HG02678 (cell line): ENCODE measurements around the gene CEP170.

ENCODE experiments used
- ATAC-seq: cut with Tn5 transposase; IDR thresholded peaks from one replicate; pipeline ENCODE4 v1.9.1; 2021; ENCODE audit warnings: mild to moderate bottlenecking, moderate library complexity; ENCODE audit not compliant: unreplicated experiment

Gene CEP170

GRCh38 chr1:243254927-243255790, at the start of gene CEP170:
CEP170 (minus strand) TSS chr1:243255281; CDS start chr1:243225280, 30,001 bp downstream.
- ATAC-seq, result peak; percentile 55

GRCh38 chr1:243301059-243301458, 46.0 kb upstream of the CEP170 start:
- ATAC-seq, result no peak

GRCh38 chr1:243299069-243299468, 44.0 kb upstream of the CEP170 start:
- ATAC-seq, result no peak

GRCh38 chr1:243294723-243295121, 39.6 kb upstream of the CEP170 start:
- ATAC-seq, result no peak

GRCh38 chr1:243293941-243294722, 39.1 kb upstream of the CEP170 start:
- no peak for ATAC-seq

- ATAC-seq, result no peak
These were observed 37.0 kb upstream of the CEP170 start for GRCh38 chr1:243292117-243292516.

GRCh38 chr1:243291292-243291691, 36.2 kb upstream of the CEP170 start:
- no peak for ATAC-seq

- ATAC-seq, result no peak
These were observed 33.0 kb upstream of the CEP170 start for GRCh38 chr1:243288062-243288461.

- ATAC-seq, result peak; percentile 94
These were observed 32.6 kb upstream of the CEP170 start for GRCh38 chr1:243287652-243288051.

GRCh38 chr1:243287123-243287460, 32.0 kb upstream of the CEP170 start:
- no peak for ATAC-seq

GRCh38 chr1:243286409-243287122, 31.5 kb upstream of the CEP170 start:
- no peak for ATAC-seq

- ATAC-seq, result no peak
These were observed 26.6 kb upstream of the CEP170 start for GRCh38 chr1:243281672-243282071.

- no peak for ATAC-seq
These were observed 25.6 kb upstream of the CEP170 start for GRCh38 chr1:243280571-243281129.

GRCh38 chr1:243275316-243275715, 20.2 kb upstream of the CEP170 start:
- ATAC-seq, result no peak

GRCh38 chr1:243273945-243274344, 18.9 kb upstream of the CEP170 start:
- no peak for ATAC-seq

- ATAC-seq, result no peak
These were observed 18.4 kb upstream of the CEP170 start for GRCh38 chr1:243273506-243273905.

- no peak for ATAC-seq
These were observed 17.3 kb upstream of the CEP170 start for GRCh38 chr1:243272401-243272800.

- no peak for ATAC-seq
These were observed 16.9 kb upstream of the CEP170 start for GRCh38 chr1:243271996-243272395.

- no peak for ATAC-seq
These were observed 15.2 kb upstream of the CEP170 start for GRCh38 chr1:243270097-243270864.

GRCh38 chr1:243269461-243269801, 14.3 kb upstream of the CEP170 start:
- ATAC-seq, result peak; percentile 56
